A549 (cell line): ENCODE measurements around the gene SUN1. TPM values are rescaled to one million over a fixed set of nuclear protein-coding genes. Genes with fewer than 3 reads are reported as not detected.

Source experiments
- ATAC-seq, 2 experiments: fragments of 200-7000 bp in 1 of 2; fragments of >200 bp in 1 of 2; cut with Nextera tagmentation in 1 of 2; cut with Tn5 transposase in 1 of 2; 3 replicates each; pipeline versions ENCODE4 v1.8.0 to v1.9.1; 2018 to 2020; ENCODE audit warnings: mild to moderate bottlenecking in 1 of 2, moderate library complexity in 1 of 2
- CTCF ChIA-PET: fragments of 300-600 bp; sonication (Branson Sonifier 250); formaldehyde crosslinking; extraction: SDS; loops from one replicate; lab custom pipeline; 2021; ENCODE audit warnings: antibody characterized with exemption, inconsistent platforms; lab: Yijun Ruan, JAX
- POLR2A ChIA-PET: fragments of 350-600 bp; formaldehyde crosslinking; extraction: SDS; loops from one replicate; lab custom pipeline; 2021; ENCODE audit warnings: antibody characterized with exemption, inconsistent platforms; lab: Yijun Ruan, JAX
- DNase-seq, 2 experiments: peaks; one replicate each; pipeline versions ENCODE4 v3.0.0 to v3.0.0-alpha.2; 2011 to 2016; ENCODE audit warnings: low read depth in 1 of 2, low spot score in 1 of 2
- FAIRE-seq: peaks from 2 replicates; lab custom pipeline; 2011; peaks lifted over from hg19 to GRCh38; lab: Jason Lieb, UNC
- H3K27ac ChIP-seq, 2 experiments: fragments of >200 bp; sonication (Bioruptor Twin); formaldehyde crosslinking; 3 replicates each; pipeline ENCODE4 v1.5.1; 2016 to 2017
- H3K4me1 ChIP-seq: fragments of >200 bp; sonication (Bioruptor Twin); formaldehyde crosslinking; 3 replicates; pipeline ENCODE4 v1.6.1; 2016
- H3K4me2 ChIP-seq: fragments of >200 bp; sonication (Bioruptor Twin); formaldehyde crosslinking; 3 replicates; pipeline ENCODE4 v1.6.1; 2016
- H3K4me3 ChIP-seq: fragments of >200 bp; sonication (Bioruptor Twin); formaldehyde crosslinking; 3 replicates; pipeline ENCODE4 v1.5.1; 2016
- H3K9me3 ChIP-seq: fragments of >200 bp; sonication (Bioruptor Twin); formaldehyde crosslinking; 3 replicates; pipeline ENCODE4 v1.6.1; 2016
- CBX8 ChIP-seq: fragments of 200-600 bp; sonication (generic); IDR thresholded peaks from 2 replicates; pipeline ENCODE4 v1.6.1; 2016
- CEBPB ChIP-seq, 2 experiments: fragments of >200 bp in 1 of 2; sonication (Bioruptor Twin) in 1 of 2; formaldehyde crosslinking in 1 of 2; IDR thresholded peaks; 2 replicates each; pipeline ENCODE4 v1.6.1; 2012 to 2016
- CHD2 ChIP-seq: fragments of 150-350 bp; IDR thresholded peaks from 2 replicates; pipeline ENCODE4 v1.6.1; 2014; ENCODE audit warnings: low read length; ENCODE audit not compliant: partially characterized antibody
- CHD4 ChIP-seq: fragments of 200-600 bp; sonication (generic); IDR thresholded peaks from 2 replicates; pipeline ENCODE4 v1.6.1; 2016; ENCODE audit warnings: antibody characterized with exemption, mild to moderate bottlenecking, borderline replicate concordance
- E2F6 ChIP-seq: IDR thresholded peaks from 2 replicates; pipeline ENCODE4 v1.6.1; 2012; ENCODE audit warnings: low read depth, borderline replicate concordance
- ESRRA ChIP-seq: fragments of 150-350 bp; IDR thresholded peaks from 2 replicates; pipeline ENCODE4 v1.6.1; 2014; ENCODE audit warnings: mild to moderate bottlenecking, low read length, borderline replicate concordance
- FOSB ChIP-seq: fragments of 250-450 bp; sonication (Bioruptor Pico); IDR thresholded peaks from 2 replicates; pipeline ENCODE4 v1.5.0; 2020; ENCODE audit warnings: mild to moderate bottlenecking, moderate library complexity
- FOSL2 ChIP-seq, 2 experiments: fragments of 450-650 bp in 1 of 2; fragments of >200 bp in 1 of 2; sonication (Bioruptor Twin) in 1 of 2; formaldehyde crosslinking; IDR thresholded peaks; 2 replicates each; pipeline versions ENCODE4 v1.5.0 to v1.6.1; 2016 to 2020; ENCODE audit warnings: mild to moderate bottlenecking in 1 of 2, moderate library complexity in 1 of 2
- FOXS1 ChIP-seq: fragments of 250-450 bp; sonication (Bioruptor Pico); IDR thresholded peaks from 2 replicates; pipeline ENCODE4 v1.5.0; 2020; ENCODE audit warnings: mild to moderate bottlenecking, moderate library complexity
- HMGXB4 ChIP-seq: fragments of 250-450 bp; sonication (Bioruptor Pico); IDR thresholded peaks from 2 replicates; pipeline ENCODE4 v1.5.0; 2021; ENCODE audit warnings: mild to moderate bottlenecking, moderate library complexity, borderline replicate concordance
- HOXA7 ChIP-seq: fragments of 250-450 bp; sonication (Bioruptor Pico); IDR thresholded peaks from 2 replicates; pipeline ENCODE4 v1.5.0; 2020; ENCODE audit warnings: mild to moderate bottlenecking, moderate library complexity
- HOXB5 ChIP-seq: fragments of 250-450 bp; sonication (Bioruptor Pico); IDR thresholded peaks from 2 replicates; pipeline ENCODE4 v1.5.0; 2020; ENCODE audit warnings: mild to moderate bottlenecking, moderate library complexity
- JUN ChIP-seq, 2 experiments: fragments of >200 bp; sonication (Bioruptor Twin); formaldehyde crosslinking; IDR thresholded peaks; 2 replicates in 1 of 2; 3 replicates in 1 of 2; pipeline ENCODE4 v1.6.1; 2016 to 2017
- JUNB ChIP-seq: fragments of >200 bp; sonication (Bioruptor Twin); formaldehyde crosslinking; IDR thresholded peaks from 2 replicates; pipeline ENCODE4 v1.6.1; 2016
- KDM1A ChIP-seq: fragments of 200-600 bp; sonication (generic); IDR thresholded peaks from 2 replicates; pipeline ENCODE4 v1.6.1; 2016; ENCODE audit warnings: low read depth, mild to moderate bottlenecking
- MAX ChIP-seq: IDR thresholded peaks from 2 replicates; pipeline ENCODE4 v1.6.1; 2012
- PHF8 ChIP-seq: fragments of 200-600 bp; sonication (generic); IDR thresholded peaks from 2 replicates; pipeline ENCODE4 v1.6.1; 2016; ENCODE audit warnings: low read depth, mild to moderate bottlenecking, antibody characterized with exemption, moderate library complexity, borderline replicate concordance
- POLR2A ChIP-seq: IDR thresholded peaks from 2 replicates; pipeline ENCODE4 v1.6.1; 2012; ENCODE audit warnings: mild to moderate bottlenecking, low read length
- RCOR1 ChIP-seq: fragments of 150-350 bp; IDR thresholded peaks from 2 replicates; pipeline ENCODE4 v1.6.1; 2014; ENCODE audit warnings: antibody characterized with exemption, low read length, low read depth
- SMC3 ChIP-seq: fragments of >200 bp; sonication (Bioruptor Twin); formaldehyde crosslinking; IDR thresholded peaks from 3 replicates; pipeline ENCODE4 v1.6.1; 2018; ENCODE audit warnings: inconsistent platforms
- TP53 ChIP-seq: fragments of 250-450 bp; sonication (Bioruptor Pico); IDR thresholded peaks from 2 replicates; pipeline ENCODE4 v1.5.0; 2021; ENCODE audit warnings: mild to moderate bottlenecking, moderate library complexity
- ZC3H11A ChIP-seq: fragments of 450-650 bp; IDR thresholded peaks from 2 replicates; pipeline ENCODE4 v1.6.1; 2014; ENCODE audit warnings: antibody characterized with exemption, mild to moderate bottlenecking
- ZNF302 ChIP-seq: fragments of 250-450 bp; sonication (Bioruptor Pico); IDR thresholded peaks from 2 replicates; pipeline ENCODE4 v1.9.0; 2021; ENCODE audit warnings: inconsistent platforms, mild to moderate bottlenecking, moderate library complexity
- ZSCAN20 ChIP-seq: fragments of 250-450 bp; sonication (Bioruptor Pico); IDR thresholded peaks from 2 replicates; pipeline ENCODE4 v1.8.0; 2022; ENCODE audit warnings: mild to moderate bottlenecking, moderate library complexity
- WGBS: methylation state at CpG from one replicate; pipeline ENCODE4 v1.1.6; 2017; ENCODE audit errors: missing lambda C conversion rate; 5-methylcytosine and 5-hydroxymethylcytosine counted together
- polyA plus RNA-seq, 4 experiments: library from polyadenylated mRNA; depleted of rRNA in 3 of 4; stranded (reverse); fragments of >200 nt; fragmentation: RNase III in 1 of 4; extraction: RNeasy Plus Mini Kit Qiagen cat#74134 plus additional on column Dnase treatment in 1 of 4; gene quantifications; 2 replicates in 3 of 4; 3 replicates in 1 of 4; pipeline ENCODE4 v1.2.3, GENCODE V29; 2011 to 2017
- TF ChIP-seq, protein P1 (sequence below): IDR thresholded peaks from 2 replicates; pipeline ENCODE4 v1.6.1; 2012

Gene SUN1
- polyA plus RNA-seq, 2 of the 4 experiments (the other 2 are of a cell fraction), result 60.7 to 130 TPM

DNA sequence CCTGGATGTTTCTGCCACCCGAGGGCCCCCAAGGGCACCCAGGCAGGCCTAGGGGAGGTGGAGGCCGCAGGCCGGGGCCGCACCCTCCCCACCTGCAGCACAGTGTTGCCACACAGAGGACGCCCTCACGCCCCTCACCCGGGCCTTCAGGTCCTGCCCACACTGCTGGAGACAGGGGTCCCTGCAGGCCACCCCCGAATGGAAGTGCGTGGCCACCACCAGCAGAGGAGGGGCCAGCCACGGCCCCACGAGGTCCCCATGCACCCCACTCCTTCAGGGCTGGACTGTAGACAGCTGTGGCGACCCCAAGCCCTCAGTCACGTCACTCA lies 86.8 kb downstream of the SUN1 start:
- 60% methylated on average over 7 of the region's 13 CpGs for WGBS
- no peaks in the 10 kb centered on the region for H3K9me3 ChIP-seq
- no peak for TF ChIP-seq PHF8
- TF ChIP-seq, protein P1, sequence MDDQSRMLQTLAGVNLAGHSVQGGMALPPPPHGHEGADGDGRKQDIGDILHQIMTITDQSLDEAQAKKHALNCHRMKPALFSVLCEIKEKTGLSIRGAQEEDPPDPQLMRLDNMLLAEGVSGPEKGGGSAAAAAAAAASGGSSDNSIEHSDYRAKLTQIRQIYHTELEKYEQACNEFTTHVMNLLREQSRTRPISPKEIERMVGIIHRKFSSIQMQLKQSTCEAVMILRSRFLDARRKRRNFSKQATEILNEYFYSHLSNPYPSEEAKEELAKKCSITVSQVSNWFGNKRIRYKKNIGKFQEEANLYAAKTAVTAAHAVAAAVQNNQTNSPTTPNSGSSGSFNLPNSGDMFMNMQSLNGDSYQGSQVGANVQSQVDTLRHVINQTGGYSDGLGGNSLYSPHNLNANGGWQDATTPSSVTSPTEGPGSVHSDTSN, result no peak
- no peak for TF ChIP-seq CEBPB (IDR thresholded peaks at IDR 0.05)
- no peak for TF ChIP-seq HMGXB4 (CRISPR knock-in tag)
- no peak for TF ChIP-seq FOSL2 (IDR thresholded peaks at IDR 0.05)
- TF ChIP-seq FOSL2 (CRISPR knock-in tag; IDR thresholded peaks at IDR 0.05), result no peak
- TF ChIP-seq HOXB5 (CRISPR knock-in tag), result no peak
- POLR2A ChIA-PET, result no interaction called here
- CTCF ChIA-PET, result interaction anchor here (0.6 to 2.5 kb wide), 3 partner anchors 11 to 192 kb away, joined by 4 to 12 read pairs (median 6); no protein-coding TSS in a partner anchor
- H3K4me2 ChIP-seq, result no peak overlapping the region
- ATAC-seq (no peak), FAIRE-seq (no peak), DNase-seq (no peak)
- H3K4me3 ChIP-seq, result no peak overlapping the region
- H3K4me1 ChIP-seq, result peaks cover 11% of the 10 kb centered on the region
- no peak overlapping the region for H3K27ac ChIP-seq

- CTCF ChIA-PET, result no interaction called here
- FAIRE-seq (no peak), ATAC-seq (no peak), DNase-seq (no peak)
- Histone ChIP-seq H3K4me3 (no peak overlapping the region), H3K9me3 (no peaks in the 10 kb centered on the region), H3K4me1 (peaks cover 10% of the 10 kb centered on the region; the same call in 2 of the 3 replicates), H3K27ac (no peak overlapping the region), H3K4me2 (no peak overlapping the region)
- 76% methylated on average over 26 of the region's 26 CpGs for WGBS
- no peak for TF ChIP-seq MAX
- no peak for TF ChIP-seq POLR2A
- TF ChIP-seq ZC3H11A, result no peak
- TF ChIP-seq ZSCAN20, result no peak
- TF ChIP-seq CBX8, result no peak
- no peak for TF ChIP-seq HOXA7 (CRISPR knock-in tag)
- no peak for TF ChIP-seq JUNB
- TF ChIP-seq TP53 (CRISPR knock-in tag), result no peak
- POLR2A ChIA-PET, result no interaction called here
Observed at GRCh38 chr7:919924-920341, 87.7 kb downstream of the SUN1 start.

- 65% methylated on average over 24 of the region's 40 CpGs for WGBS
- H3K9me3 ChIP-seq, result no peaks in the 10 kb centered on the region
- no peak overlapping the region for H3K4me2 ChIP-seq
- FAIRE-seq (no peak), ATAC-seq (no peak), DNase-seq (no peak)
- H3K4me1 ChIP-seq, result peaks cover 10% of the 10 kb centered on the region; the same call in 2 of the 3 replicates
- CTCF ChIA-PET, result interaction anchor here (2.9 kb wide), 1 partner anchor 73 kb away, joined by 13 read pairs; no protein-coding TSS in a partner anchor
- H3K4me3 ChIP-seq, result no peak overlapping the region
- no peak for TF ChIP-seq FOXS1 (CRISPR knock-in tag)
- TF ChIP-seq RCOR1, result no peak
- TF ChIP-seq, protein P1, result no peak
- TF ChIP-seq CEBPB (IDR thresholded peaks at IDR 0.05), result no peak
- no peak for TF ChIP-seq E2F6
- no peak for TF ChIP-seq KDM1A
- no peak for TF ChIP-seq ZSCAN20
- TF ChIP-seq ESRRA, result no peak
- TF ChIP-seq FOSB, result no peak
- TF ChIP-seq SMC3, result no peak
- TF ChIP-seq ZNF302 (CRISPR knock-in tag), result no peak
- no peak for TF ChIP-seq TP53 (CRISPR knock-in tag)
- no peak for TF ChIP-seq JUN (IDR thresholded peaks at IDR 0.05)
- no peak for TF ChIP-seq CHD2
- no peak for TF ChIP-seq CHD4
- no peak overlapping the region for H3K27ac ChIP-seq
- POLR2A ChIA-PET, result no interaction called here
Observed at GRCh38 chr7:920351-921070, 88.2 kb downstream of the SUN1 start.
